GM06990 (cell line): Measurements from ENCODE around the gene NUCB2.

ENCODE experiments used
- DNase-seq: peaks from one replicate; pipeline ENCODE4 v3.0.0-alpha.2; 2011; ENCODE audit not compliant: insufficient read length; ENCODE audit errors: extremely low read depth
- H3K27me3 ChIP-seq: replicated peaks from 2 replicates; pipeline ENCODE4 v1.6.0; 2011; ENCODE audit warnings: low read length; ENCODE audit not compliant: control insufficient read depth, insufficient read depth
- H3K36me3 ChIP-seq: 2 replicates; pipeline ENCODE4 v1.5.1; 2011; ENCODE audit warnings: low read length; ENCODE audit not compliant: control insufficient read depth, insufficient read depth
- H3K4me3 ChIP-seq: replicated peaks from 2 replicates; pipeline ENCODE4 v1.5.1; 2011; ENCODE audit warnings: low read depth, mild to moderate bottlenecking, control low read depth, low read length
- TF ChIP-seq, protein P1 (sequence below): IDR thresholded peaks from 2 replicates; pipeline ENCODE4 v1.5.1; 2011; ENCODE audit warnings: low read length, control low read depth, mild to moderate bottlenecking, inconsistent platforms; ENCODE audit not compliant: insufficient read depth, poor library complexity, severe bottlenecking

NUCB2 gene

DNA sequence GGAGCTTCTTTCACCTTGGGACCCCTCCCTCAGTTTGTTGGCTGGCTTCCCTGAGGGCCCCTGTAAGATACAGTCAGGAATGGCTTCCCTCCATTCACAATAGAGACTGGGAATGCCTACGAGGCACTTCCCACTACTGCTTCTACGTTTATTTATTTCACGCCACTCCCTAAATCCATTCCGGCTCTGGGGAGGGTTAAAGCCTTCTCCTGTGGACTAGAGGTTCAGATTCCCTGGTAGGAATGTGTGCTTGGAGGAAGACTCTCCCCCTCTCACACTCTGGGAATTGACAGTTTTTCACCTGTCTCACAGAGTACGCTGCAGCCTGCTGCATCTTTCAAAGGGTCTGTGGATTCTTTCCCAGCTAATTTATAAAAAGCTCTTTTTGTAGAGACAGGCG is 3.3 kb upstream of the NUCB2 start:
- TF ChIP-seq, protein P1, sequence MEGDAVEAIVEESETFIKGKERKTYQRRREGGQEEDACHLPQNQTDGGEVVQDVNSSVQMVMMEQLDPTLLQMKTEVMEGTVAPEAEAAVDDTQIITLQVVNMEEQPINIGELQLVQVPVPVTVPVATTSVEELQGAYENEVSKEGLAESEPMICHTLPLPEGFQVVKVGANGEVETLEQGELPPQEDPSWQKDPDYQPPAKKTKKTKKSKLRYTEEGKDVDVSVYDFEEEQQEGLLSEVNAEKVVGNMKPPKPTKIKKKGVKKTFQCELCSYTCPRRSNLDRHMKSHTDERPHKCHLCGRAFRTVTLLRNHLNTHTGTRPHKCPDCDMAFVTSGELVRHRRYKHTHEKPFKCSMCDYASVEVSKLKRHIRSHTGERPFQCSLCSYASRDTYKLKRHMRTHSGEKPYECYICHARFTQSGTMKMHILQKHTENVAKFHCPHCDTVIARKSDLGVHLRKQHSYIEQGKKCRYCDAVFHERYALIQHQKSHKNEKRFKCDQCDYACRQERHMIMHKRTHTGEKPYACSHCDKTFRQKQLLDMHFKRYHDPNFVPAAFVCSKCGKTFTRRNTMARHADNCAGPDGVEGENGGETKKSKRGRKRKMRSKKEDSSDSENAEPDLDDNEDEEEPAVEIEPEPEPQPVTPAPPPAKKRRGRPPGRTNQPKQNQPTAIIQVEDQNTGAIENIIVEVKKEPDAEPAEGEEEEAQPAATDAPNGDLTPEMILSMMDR = no peak
- no peak for DNase-seq
- H3K36me3 ChIP-seq = no peaks in the 10 kb centered on the region
- H3K4me3 ChIP-seq = no peak overlapping the region
- no peaks in the 10 kb centered on the region for H3K27me3 ChIP-seq

DNA sequence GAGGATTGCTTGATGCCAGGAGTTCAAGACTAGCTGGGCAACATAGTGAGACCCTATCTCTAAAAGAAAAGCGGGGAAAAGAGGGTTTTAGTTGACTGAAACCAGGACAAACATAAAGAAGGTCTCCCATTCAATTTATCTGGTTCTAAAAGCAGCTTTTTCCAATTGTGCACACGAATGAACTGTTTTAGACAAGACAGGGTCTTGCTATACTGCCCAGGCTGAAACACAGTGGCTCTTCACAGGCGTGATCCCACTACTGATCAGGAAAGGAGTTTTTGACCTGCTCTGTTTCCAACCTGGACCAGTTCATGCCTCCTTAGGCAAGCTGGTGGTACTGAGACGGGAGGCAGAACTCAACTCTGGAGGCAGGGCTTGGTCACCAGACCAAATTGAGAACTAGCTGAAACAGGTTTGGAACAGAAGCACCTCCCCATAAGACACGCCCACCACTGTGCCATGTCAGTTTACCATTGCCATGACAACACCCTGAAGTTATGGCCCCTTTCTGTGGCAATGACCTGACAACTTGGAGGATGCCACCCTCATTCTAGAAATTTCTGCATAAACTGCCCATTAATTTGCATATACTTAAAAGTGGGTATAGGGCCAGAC is 2.8 kb upstream of the NUCB2 start:
- Histone ChIP-seq H3K4me3 (no peak overlapping the region), H3K27me3 (no peaks in the 10 kb centered on the region), H3K36me3 (no peaks in the 10 kb centered on the region)
- DNase-seq = no peak
- TF ChIP-seq, protein P1 = no peak

DNA sequence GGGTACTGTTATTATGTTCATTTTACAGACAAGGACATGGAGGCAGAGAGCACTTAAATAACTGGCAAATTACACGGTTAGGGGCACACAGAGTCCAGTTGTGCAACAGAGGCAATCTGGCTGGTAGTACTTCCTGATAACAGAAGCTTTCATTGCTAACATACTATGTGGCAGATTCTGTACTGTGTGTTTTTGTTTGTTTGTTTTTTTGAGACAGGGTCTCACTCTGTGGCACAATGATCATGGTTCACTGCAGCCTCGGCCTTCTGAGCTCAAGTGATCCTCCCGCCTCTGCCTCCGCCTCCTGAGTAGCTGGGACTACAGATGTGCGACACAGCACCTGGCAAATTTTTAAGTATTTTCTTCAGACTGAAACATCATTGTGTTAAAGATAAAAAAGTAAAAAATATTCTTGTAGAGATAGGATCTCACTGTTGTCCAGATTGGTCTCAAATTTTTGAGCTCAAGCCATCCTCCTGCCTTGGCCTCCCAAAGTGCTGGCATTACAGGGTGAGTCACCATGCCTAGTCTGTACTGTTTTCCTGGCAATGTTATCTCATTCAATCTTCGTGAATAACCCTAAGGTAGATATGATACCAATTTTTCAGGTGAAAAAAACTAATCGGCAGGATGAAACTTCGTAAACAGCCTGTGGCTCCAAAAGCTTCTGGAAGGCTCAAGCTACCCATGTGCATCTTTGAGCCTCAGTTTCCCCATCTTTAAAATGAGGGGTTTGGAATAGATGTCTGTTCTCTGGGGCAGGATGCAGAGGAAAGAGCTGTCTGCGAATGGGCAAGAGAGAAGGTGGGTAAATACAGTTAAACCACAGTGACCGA is 921 bp upstream of the NUCB2 start:
- H3K27me3 ChIP-seq = no peaks in the 10 kb centered on the region
- TF ChIP-seq, protein P1 = no peak
- DNase-seq = no peak

DNA sequence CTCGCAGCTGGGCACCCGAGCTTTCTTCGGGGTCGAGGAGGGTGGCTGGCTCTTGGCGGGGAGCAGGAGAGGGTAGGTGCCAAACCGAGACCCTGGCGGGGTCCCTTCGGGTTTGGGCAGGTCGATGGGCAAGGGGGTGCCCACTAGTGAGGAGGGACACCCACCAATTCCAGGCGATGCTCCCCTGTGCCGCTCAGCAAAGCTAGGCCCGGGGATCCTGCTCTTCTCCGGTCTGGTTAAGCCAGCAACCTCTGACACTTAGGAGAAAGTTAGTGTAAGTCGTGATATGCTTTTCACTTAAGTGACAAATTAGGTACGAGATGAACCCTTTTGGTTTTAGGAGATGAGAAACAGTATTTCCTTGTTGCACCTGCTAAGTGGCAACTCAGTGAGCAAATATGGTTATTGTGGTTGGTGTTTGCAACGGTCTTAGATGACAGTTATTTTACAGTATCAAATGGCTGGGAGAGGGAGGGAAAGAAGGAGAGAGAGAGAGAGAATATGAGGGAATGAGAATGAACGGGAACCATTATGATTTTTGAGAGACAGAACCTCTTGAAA is 565 bp downstream of the NUCB2 start:
- Histone ChIP-seq H3K27me3 (no peaks in the 10 kb centered on the region), H3K4me3 (peak overlapping the region; percentile 95), H3K36me3 (no peaks in the 10 kb centered on the region)
- TF ChIP-seq, protein P1 = no peak
- DNase-seq = no peak

More for the DNA sequence above, 921 bp upstream of the NUCB2 start:
- Histone ChIP-seq H3K36me3 (no peaks in the 10 kb centered on the region), H3K4me3 (peak overlapping the region; percentile 95)

DNA sequence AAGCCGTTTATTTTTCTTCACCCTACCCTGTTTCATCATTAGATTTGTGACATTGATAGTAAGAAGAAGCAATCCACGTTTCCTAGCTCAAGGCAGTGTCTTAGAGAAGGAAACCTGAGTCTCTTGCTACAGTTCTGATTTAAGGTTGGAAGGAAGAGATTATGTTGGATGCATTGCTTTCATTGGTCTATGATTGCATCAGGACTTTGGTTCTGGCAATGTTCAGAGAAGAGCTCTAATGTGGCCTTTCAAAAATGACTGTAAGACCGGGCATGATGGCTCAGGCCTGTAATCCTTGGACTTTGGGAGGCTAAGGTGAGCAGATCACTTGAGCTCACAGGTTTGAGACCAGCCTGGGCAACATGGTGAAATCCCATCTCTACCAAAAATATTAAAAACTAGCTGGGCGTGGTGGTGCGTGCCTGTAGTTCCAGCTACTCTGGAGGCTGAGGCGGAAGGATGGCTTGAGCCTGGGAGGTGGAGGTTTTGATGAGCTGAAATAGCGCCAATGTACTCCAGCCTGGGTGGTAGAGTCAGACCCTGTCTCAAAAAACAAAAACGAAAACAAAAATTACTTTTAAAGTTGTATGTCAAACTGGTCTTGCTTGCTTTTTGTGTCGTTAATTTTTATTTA is 4.1 kb downstream of the NUCB2 start:
- no peak overlapping the region for H3K4me3 ChIP-seq
- no peak for DNase-seq
- no peaks in the 10 kb centered on the region for H3K27me3 ChIP-seq
- H3K36me3 ChIP-seq = no peaks in the 10 kb centered on the region
- TF ChIP-seq, protein P1 = no peak
